K562 treated with DMSO at 1 percent for 48 hours (cell line): ENCODE measurements around the gene SYTL3. TPM values are rescaled to one million over a fixed set of nuclear protein-coding genes. Genes with fewer than 3 reads are reported as not detected.

Experiments used
- total RNA-seq: library from RNA; unstranded; fragments of 300-600 nt; gene quantifications from 2 replicates; pipeline ENCODE4 v1.2.3, GENCODE V29; 2022; ENCODE audit warnings: low replicate concordance; ENCODE audit errors: extremely low read depth

Gene SYTL3, protein sequence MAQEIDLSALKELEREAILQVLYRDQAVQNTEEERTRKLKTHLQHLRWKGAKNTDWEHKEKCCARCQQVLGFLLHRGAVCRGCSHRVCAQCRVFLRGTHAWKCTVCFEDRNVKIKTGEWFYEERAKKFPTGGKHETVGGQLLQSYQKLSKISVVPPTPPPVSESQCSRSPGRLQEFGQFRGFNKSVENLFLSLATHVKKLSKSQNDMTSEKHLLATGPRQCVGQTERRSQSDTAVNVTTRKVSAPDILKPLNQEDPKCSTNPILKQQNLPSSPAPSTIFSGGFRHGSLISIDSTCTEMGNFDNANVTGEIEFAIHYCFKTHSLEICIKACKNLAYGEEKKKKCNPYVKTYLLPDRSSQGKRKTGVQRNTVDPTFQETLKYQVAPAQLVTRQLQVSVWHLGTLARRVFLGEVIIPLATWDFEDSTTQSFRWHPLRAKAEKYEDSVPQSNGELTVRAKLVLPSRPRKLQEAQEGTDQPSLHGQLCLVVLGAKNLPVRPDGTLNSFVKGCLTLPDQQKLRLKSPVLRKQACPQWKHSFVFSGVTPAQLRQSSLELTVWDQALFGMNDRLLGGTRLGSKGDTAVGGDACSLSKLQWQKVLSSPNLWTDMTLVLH
- not detected in 2 replicates for total RNA-seq

DNA sequence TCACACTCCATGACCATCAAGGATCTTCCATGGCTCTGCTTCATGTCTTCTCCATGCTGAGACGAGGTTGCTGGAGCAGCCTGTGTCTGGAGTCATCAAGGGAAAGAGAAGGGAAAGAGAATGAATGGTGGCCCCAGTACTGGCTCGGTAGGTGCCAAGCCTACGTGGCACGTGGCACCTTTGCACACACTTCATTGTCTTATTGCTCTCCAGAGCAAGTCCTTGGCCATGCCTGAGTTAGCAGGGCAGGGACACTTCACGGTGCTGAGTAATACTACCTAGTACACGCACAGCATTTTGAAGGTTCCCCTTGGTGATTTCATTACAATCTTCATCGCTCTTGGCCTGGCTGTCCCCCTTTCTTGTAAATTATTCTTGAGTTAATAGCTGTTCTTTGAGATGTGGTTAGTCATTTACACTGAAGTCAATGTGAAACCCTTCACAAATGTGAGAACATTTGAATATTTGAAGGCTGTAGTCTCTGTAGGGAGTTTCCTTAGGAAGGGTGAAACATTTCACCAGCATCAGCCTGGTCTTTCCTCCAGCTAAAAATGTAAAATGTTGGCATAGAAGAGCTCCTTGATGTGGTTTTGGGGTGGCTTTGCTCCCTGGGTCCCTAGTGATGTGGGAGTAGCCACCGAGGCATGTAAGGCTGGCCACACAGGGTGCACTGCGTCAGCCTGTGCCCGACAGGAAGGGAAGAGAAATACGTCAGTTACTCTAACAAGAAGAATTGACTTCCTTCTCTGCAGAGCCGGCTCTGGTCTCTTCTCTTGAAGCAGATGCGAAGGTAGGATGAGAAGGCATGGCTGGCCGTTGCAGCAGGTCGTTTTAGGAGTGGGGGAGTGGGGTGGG is at the start of gene SYTL3:
Gene SYTL3 (plus strand): TSS at position 766 of the 855 bp plus-strand sequence. CDS start 13,215 bp downstream, outside the sequence.

DNA sequence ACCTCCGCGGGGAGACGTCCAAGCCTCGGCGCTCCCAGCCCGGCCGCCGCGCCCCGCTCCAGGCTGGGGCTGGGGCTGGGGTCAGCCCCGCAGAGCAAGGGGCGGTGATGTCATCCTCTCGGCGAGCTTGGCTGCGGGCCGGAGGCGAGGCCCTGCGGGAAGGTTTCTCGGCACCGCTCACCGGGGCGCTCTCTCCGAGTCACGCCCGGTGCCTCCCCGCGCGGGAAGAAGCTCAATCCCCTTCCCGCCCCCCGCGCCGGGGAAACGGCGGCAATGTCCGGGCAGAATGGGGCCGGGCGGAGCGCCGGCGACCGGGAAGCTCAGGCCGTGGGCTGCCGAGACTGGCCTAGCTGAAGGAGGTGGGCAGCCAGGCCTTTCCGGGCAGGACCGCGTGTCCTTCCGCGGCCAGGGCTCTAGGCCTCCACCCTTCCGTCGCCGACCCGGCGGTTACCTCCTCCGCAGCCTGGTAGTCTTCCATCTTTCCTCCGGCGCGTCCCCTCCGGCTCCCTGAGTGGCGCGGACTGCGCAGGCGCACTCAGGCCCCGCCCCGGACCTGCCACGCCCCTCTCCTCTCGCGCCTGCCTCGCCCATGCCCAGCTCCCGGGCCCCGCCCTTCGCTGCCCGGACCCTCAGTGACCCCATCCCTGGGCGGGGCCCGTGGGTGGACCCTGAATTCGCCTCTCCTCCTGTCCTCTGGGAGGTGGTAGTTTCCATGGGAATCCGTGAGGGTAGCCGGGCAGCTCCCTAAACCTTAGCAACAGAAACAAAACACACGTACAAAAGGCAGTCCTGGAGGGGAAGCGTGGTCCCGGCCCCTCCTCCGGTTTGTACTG is 5.4 kb upstream of the SYTL3 start, which contains the start of gene DYNLT1:
Gene DYNLT1 (minus strand): TSS at position 513 of the 833 bp plus-strand sequence. CDS start 35 bp downstream, at position 478.

Other genes with a start within 250 kb of the SYTL3 start
- gene TMEM181, start 90.0 kb upstream of the SYTL3 start, total RNA-seq: not detected in 2 replicates
- not detected in 2 replicates for gene DYNLT1, start 5.3 kb upstream of the SYTL3 start, total RNA-seq
- not detected in 2 replicates for gene EZR, start 169.3 kb downstream of the SYTL3 start, total RNA-seq